GM23338 (cell line): ENCODE results near the gene CDCA4. TPM values are rescaled to one million over a fixed set of nuclear protein-coding genes. Genes with fewer than 3 reads are reported as not detected.
A peak's percentile ranks its signal among the peaks of the same experiment; 100 is the strongest.

Source experiments
- ATAC-seq: fragments of 200-7000 bp; cut with Tn5 transposase; 3 replicates; pipeline ENCODE4 v1.9.1; 2020
- DNase-seq: peaks from one replicate; pipeline ENCODE4 v3.0.0-alpha.2; 2015; ENCODE audit warnings: low spot score
- H2AFZ ChIP-seq: fragments of 200-600 bp; sonication (generic); 2 replicates; pipeline ENCODE4 v1.8.0; 2016; ENCODE audit warnings: antibody characterized with exemption, mild to moderate bottlenecking, moderate library complexity
- H3F3A ChIP-seq: fragments of 200-600 bp; sonication (generic); replicated peaks from 2 replicates; pipeline ENCODE4 v1.8.0; 2017; ENCODE audit warnings: antibody characterized with exemption, mixed run types, low read depth
- H3K27ac ChIP-seq: fragments of 200-600 bp; sonication (generic); 2 replicates; pipeline ENCODE4 v1.6.1; 2016; ENCODE audit warnings: low read depth
- H3K27me3 ChIP-seq: fragments of 200-600 bp; sonication (generic); 2 replicates; pipeline ENCODE4 v1.8.0; 2016; ENCODE audit warnings: mild to moderate bottlenecking, mixed run types, moderate library complexity; ENCODE audit not compliant: insufficient read depth
- H3K36me3 ChIP-seq: fragments of 200-600 bp; sonication (generic); 2 replicates; pipeline ENCODE4 v1.8.0; 2016; ENCODE audit warnings: mild to moderate bottlenecking; ENCODE audit not compliant: insufficient read depth
- H3K4me1 ChIP-seq: fragments of 200-600 bp; sonication (generic); 2 replicates; pipeline ENCODE4 v1.8.0; 2016; ENCODE audit warnings: mild to moderate bottlenecking, moderate library complexity; ENCODE audit not compliant: insufficient read depth
- H3K4me2 ChIP-seq: fragments of 200-600 bp; sonication (generic); 2 replicates; pipeline ENCODE4 v1.7.1; 2017; ENCODE audit warnings: mixed run types
- H3K4me3 ChIP-seq: fragments of 200-600 bp; sonication (generic); 2 replicates; pipeline ENCODE4 v1.6.1; 2016; ENCODE audit warnings: mixed run types
- H3K79me2 ChIP-seq: fragments of 200-600 bp; sonication (generic); replicated peaks from 2 replicates; pipeline ENCODE4 v1.8.0; 2017; ENCODE audit warnings: mild to moderate bottlenecking; ENCODE audit not compliant: insufficient read depth
- H3K9me2 ChIP-seq: fragments of 200-600 bp; sonication (generic); 2 replicates; pipeline ENCODE4 v1.8.0; 2017; ENCODE audit not compliant: insufficient read depth
- H4K20me1 ChIP-seq: fragments of 200-600 bp; sonication (generic); replicated peaks from 2 replicates; pipeline ENCODE4 v1.8.0; 2017; ENCODE audit warnings: mild to moderate bottlenecking; ENCODE audit not compliant: insufficient read depth
- H3K27ac Mint-ChIP-seq: 2 replicates; pipeline ENCODE4 v1.8.0; 2020; ENCODE audit warnings: inconsistent platforms, mild to moderate bottlenecking, moderate library complexity, mixed read lengths
- H3K27me3 Mint-ChIP-seq: 3 replicates; pipeline ENCODE4 v1.8.0; 2022; ENCODE audit warnings: low read depth, mild to moderate bottlenecking, moderate library complexity, mixed read lengths, inconsistent platforms; ENCODE audit not compliant: insufficient read depth, poor library complexity
- H3K36me3 Mint-ChIP-seq: 3 replicates; pipeline ENCODE4 v1.8.0; 2021; ENCODE audit warnings: low read depth, mild to moderate bottlenecking, inconsistent platforms, moderate library complexity, mixed read lengths
- H3K4me1 Mint-ChIP-seq: 3 replicates; pipeline ENCODE4 v1.8.0; 2020; ENCODE audit warnings: mild to moderate bottlenecking, inconsistent platforms, mixed read lengths
- H3K4me3 Mint-ChIP-seq: 3 replicates; pipeline ENCODE4 v1.8.0; 2021; ENCODE audit warnings: moderate library complexity, mild to moderate bottlenecking, inconsistent platforms, mixed read lengths
- H3K9me3 Mint-ChIP-seq: 3 replicates; pipeline ENCODE4 v1.8.0; 2020; ENCODE audit warnings: moderate library complexity, mild to moderate bottlenecking, inconsistent platforms, mixed read lengths
- CTCF ChIP-seq, 2 experiments: fragments of 200-600 bp in 1 of 2; sonication (generic) in 1 of 2; conservative IDR thresholded peaks; 2 replicates each; pipeline versions ENCODE4 v1.5.1 to v1.6.1; 2016 to 2017; ENCODE audit warnings: antibody characterized with exemption in 2 of 2, low read depth in 2 of 2, mild to moderate bottlenecking in 2 of 2, moderate library complexity in 1 of 2
- ETS1 ChIP-seq: IDR thresholded peaks from 2 replicates; pipeline ENCODE4 v1.6.1; 2016; ENCODE audit warnings: antibody characterized with exemption
- EZH2 ChIP-seq: fragments of 200-600 bp; sonication (generic); IDR thresholded peaks from one replicate; pipeline ENCODE4 v1.8.0; 2017; ENCODE audit warnings: antibody characterized with exemption, mild to moderate bottlenecking, low read depth; ENCODE audit not compliant: unreplicated experiment
- EZH2phosphoT487 ChIP-seq: fragments of 200-600 bp; sonication (generic); IDR thresholded peaks from one replicate; pipeline ENCODE4 v1.8.1; 2018; ENCODE audit warnings: antibody characterized with exemption; ENCODE audit not compliant: unreplicated experiment
- JUNB ChIP-seq: IDR thresholded peaks from one replicate; pipeline ENCODE4 v1.6.1; 2016; ENCODE audit warnings: antibody characterized with exemption; ENCODE audit not compliant: unreplicated experiment
- NANOG ChIP-seq: IDR thresholded peaks from 2 replicates; pipeline ENCODE4 v1.6.1; 2016; ENCODE audit warnings: antibody characterized with exemption, borderline replicate concordance
- POLR2AphosphoS5 ChIP-seq: IDR thresholded peaks from 2 replicates; pipeline ENCODE4 v1.6.1; 2016; ENCODE audit warnings: antibody characterized with exemption, low read depth
- STAT1 ChIP-seq: IDR thresholded peaks from one replicate; pipeline ENCODE4 v1.6.1; 2016; ENCODE audit warnings: antibody characterized with exemption; ENCODE audit not compliant: unreplicated experiment
- ZNF114 ChIP-seq: fragments of 250-450 bp; sonication (Bioruptor Pico); IDR thresholded peaks from 2 replicates; pipeline ENCODE4 v1.5.0; 2020; ENCODE audit warnings: mild to moderate bottlenecking, moderate library complexity
- ZNF331 ChIP-seq: fragments of 250-450 bp; sonication (Bioruptor Pico); IDR thresholded peaks from 2 replicates; pipeline ENCODE4 v1.5.0; 2020; ENCODE audit warnings: low read depth, mild to moderate bottlenecking, moderate library complexity
- ZNF462 ChIP-seq: fragments of 250-450 bp; sonication (Bioruptor Pico); IDR thresholded peaks from 2 replicates; pipeline ENCODE4 v1.5.0; 2020; ENCODE audit warnings: mild to moderate bottlenecking, moderate library complexity
- polyA plus RNA-seq: library from polyadenylated mRNA; unstranded; fragments of >200 nt; fragmentation: Nextera tagmentation; extraction: Ambion mirVana; gene quantifications from 2 replicates; pipeline ENCODE4 v1.2.1, GENCODE V29; 2016
- total RNA-seq: library from RNA; depleted of rRNA; stranded (reverse); fragments of >200 nt; shearing (Covaris generic); gene quantifications from 2 replicates; pipeline ENCODE4 v1.2.3, GENCODE V29; 2014
- TF ChIP-seq, protein P1 (sequence below): IDR thresholded peaks from one replicate; pipeline ENCODE4 v1.6.1; 2018; ENCODE audit warnings: antibody characterized with exemption; ENCODE audit not compliant: unreplicated experiment

Gene CDCA4
- total and polyA plus RNA-seq, 2 experiments from 2014 or later, result 32.6 to 70.7 TPM

GRCh38 chr14:104986487-104987164 lies 34.3 kb downstream of the CDCA4 start:
- H3K27me3 ChIP-seq, result no peaks in the 10 kb centered on the region
- no peak for ATAC-seq
- no peak overlapping the region for H2AFZ ChIP-seq

More at GRCh38 chr14:104986487-104987164, 34.3 kb downstream of the CDCA4 start:
- Mint-ChIP-seq H3K27ac (no peak overlapping the region), H3K9me3 (no peaks in the 10 kb centered on the region; the same call in 2 of the 3 replicates), H3K36me3 (no peaks in the 10 kb centered on the region; the same call in 1 of the 3 replicates), H3K4me1 (no peaks in the 10 kb centered on the region; the same call in 2 of the 3 replicates), H3K27me3 (peaks cover 3% of the 10 kb centered on the region), H3K4me3 (peak overlapping the region; percentile 70)
- no peak for TF ChIP-seq POLR2AphosphoS5
- TF ChIP-seq ETS1, result no peak
- no peak for TF ChIP-seq JUNB
- TF ChIP-seq CTCF (conservative IDR thresholded peaks at IDR 0.05; ENCODE audit: low read depth in 2 of 2), result no peak
- TF ChIP-seq ZNF462 (CRISPR knock-in tag), result no peak
- no peak for TF ChIP-seq ZNF331 (CRISPR knock-in tag)
- TF ChIP-seq, protein P1, sequence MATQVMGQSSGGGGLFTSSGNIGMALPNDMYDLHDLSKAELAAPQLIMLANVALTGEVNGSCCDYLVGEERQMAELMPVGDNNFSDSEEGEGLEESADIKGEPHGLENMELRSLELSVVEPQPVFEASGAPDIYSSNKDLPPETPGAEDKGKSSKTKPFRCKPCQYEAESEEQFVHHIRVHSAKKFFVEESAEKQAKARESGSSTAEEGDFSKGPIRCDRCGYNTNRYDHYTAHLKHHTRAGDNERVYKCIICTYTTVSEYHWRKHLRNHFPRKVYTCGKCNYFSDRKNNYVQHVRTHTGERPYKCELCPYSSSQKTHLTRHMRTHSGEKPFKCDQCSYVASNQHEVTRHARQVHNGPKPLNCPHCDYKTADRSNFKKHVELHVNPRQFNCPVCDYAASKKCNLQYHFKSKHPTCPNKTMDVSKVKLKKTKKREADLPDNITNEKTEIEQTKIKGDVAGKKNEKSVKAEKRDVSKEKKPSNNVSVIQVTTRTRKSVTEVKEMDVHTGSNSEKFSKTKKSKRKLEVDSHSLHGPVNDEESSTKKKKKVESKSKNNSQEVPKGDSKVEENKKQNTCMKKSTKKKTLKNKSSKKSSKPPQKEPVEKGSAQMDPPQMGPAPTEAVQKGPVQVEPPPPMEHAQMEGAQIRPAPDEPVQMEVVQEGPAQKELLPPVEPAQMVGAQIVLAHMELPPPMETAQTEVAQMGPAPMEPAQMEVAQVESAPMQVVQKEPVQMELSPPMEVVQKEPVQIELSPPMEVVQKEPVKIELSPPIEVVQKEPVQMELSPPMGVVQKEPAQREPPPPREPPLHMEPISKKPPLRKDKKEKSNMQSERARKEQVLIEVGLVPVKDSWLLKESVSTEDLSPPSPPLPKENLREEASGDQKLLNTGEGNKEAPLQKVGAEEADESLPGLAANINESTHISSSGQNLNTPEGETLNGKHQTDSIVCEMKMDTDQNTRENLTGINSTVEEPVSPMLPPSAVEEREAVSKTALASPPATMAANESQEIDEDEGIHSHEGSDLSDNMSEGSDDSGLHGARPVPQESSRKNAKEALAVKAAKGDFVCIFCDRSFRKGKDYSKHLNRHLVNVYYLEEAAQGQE, result no peak
- TF ChIP-seq EZH2, result no peak
- no peak for TF ChIP-seq NANOG
- TF ChIP-seq ZNF114 (CRISPR knock-in tag), result no peak
- TF ChIP-seq EZH2phosphoT487, result no peak
- TF ChIP-seq STAT1, result no peak
- H3K36me3 ChIP-seq, result no peaks in the 10 kb centered on the region
- no peaks in the 10 kb centered on the region for H3K4me1 ChIP-seq
- no peaks in the 10 kb centered on the region for H3F3A ChIP-seq
- H3K27ac ChIP-seq, result no peak overlapping the region
- H4K20me1 ChIP-seq, result no peaks in the 10 kb centered on the region
- H3K9me2 ChIP-seq, result no peaks in the 10 kb centered on the region
- peak overlapping the region; percentile 68; the same call in 1 of the 2 replicates for H3K4me3 ChIP-seq
- no peaks in the 10 kb centered on the region for H3K79me2 ChIP-seq
- H3K4me2 ChIP-seq, result peak overlapping the region; percentile 88; the same call in 1 of the 2 replicates
- no peak for DNase-seq
